Mucosa of gallbladder (tissue), 1 donor: Measurements from ENCODE around the gene OR6S1. TPM values are rescaled to one million over a fixed set of nuclear protein-coding genes. Genes with fewer than 3 reads are reported as not detected.
"Not testable (repeated sequence)": the region's sequence is repeated elsewhere in the genome, so short reads cannot be mapped to it uniquely, and the experiment has no call there.

Source experiments
- DNase-seq: peaks from one replicate; pipeline ENCODE4 v3.0.0-alpha.2; 2020; ENCODE audit warnings: low spot score
- total RNA-seq: library from RNA; stranded (reverse); gene quantifications from one replicate; pipeline ENCODE4 v1.2.1, GENCODE V29; 2021
- donor health status: DM: no; HTN: no; CAD: no.

Gene OR6S1
- total RNA-seq, 1 donor from 2014 or later, result not detected

DNA sequence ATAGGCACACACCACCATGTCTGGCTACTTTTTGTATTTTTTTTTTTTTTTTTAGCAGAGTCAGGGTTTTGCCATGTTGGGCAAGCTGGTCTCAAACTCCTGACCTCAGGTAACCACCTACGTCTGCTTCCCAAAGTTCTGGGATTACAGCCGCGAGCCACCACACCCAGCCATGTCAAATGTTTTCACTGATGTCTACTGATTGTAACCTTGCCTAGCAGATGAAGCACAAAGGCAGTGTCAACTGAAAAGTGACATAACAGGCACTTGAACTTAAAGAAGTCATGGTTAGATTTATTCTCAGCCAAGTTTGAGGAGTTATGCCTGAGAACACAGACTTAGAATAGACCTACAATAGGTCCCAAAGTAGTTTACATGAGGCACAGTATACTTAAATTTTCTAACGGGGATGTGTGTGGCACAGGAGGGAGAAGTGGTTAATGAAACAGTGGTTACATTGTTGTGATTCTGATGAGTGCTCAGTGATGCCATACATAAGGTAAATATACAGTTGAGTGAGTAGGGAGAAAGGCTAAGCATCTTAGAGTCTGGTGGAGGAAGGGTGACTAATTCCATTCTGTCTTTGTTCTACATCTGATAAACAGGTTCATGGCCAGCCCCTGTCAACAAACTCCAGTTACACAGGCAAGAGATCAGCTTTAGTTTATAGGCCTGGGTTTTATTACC is 30.2 kb upstream of the OR6S1 start:
- no peak for DNase-seq

GRCh38 chr14:20668969-20669368 is 27.5 kb upstream of the OR6S1 start:
- DNase-seq, result no peak

DNA sequence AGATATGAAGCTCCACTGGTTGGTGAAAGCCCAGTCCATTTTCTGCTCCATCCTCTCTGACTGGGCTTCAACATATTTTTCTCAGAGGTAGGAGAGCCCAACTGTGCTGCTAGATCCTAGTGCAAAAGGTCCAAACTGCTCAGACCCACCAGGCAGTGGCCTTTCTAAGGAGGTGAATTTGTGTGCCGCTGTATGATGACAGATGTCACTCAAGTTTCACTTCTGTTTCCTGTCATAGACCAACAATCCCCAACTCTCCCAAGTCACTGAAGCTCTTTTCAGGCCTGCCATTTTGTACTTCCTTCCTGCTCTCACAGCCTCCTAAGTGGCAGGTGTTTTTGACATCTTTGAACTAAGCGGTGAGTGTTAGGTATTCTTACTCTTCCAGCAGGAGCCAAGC is 26.5 kb upstream of the OR6S1 start:
- no peak for DNase-seq

DNA sequence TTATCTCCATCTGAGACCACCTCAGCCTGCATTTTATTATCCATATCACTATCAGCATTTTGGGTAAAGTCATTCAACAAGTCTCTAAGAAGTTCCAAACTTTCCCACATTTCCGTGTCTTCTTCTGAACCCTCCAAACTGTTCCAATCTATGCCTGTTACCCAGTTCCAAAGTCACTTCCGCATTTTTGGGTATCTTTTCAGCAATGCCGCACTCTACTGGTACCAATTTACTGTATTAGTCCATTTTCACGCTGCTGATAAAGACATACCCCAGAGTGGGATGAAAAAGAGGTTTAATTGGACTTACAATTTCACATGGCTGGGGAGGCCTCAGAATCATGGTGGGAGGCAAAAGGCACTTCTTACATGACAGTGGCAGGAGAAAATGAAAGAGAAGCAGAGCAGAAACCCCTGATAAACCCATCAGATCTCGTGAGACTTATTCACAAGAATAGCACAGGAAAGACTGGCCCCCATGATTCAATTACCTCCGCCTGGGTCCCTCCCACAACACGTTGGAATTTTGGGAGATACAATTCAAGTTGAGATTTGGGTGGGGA is 25.0 kb upstream of the OR6S1 start:
- DNase-seq, result not testable (repeated sequence)

DNA sequence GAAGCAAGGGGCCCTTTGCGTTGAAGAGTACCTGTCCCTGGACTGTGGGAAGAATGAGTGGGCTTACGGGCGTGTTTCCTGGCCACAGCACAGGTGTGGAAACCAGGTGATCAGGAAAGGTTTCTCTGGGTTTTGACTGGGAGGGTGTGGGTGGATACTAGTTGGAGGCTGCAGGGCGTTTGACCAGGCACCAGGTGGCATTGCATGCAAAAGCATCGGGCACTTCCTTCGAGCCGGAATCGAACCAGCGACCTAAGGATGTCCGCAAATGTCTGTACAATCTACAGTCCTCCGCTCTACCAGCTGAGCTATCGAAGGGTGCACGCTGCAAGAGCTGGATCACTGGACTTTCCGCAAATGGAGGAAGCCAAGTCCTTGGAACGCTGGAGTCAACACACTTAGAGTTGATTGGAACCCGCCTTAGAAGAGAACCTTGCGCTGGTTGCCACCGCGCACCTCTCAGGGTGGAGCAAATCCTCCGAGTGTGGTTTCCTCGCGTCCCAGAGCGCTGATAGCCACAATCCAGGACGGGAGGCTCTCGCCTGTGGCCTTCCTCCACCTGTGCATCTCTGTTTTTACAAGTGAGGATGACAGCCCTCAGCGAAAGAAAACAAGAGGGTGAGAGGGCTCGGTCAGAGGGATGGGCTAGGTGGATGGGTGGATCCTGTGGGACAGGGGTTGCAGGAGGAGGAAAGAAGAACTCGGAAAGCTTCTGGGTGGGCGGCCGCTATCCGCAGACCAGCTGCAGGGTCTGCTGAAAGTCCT is 21.7 kb upstream of the OR6S1 start:
- peak; percentile 77 for DNase-seq

- DNase-seq, result no peak
Measured at GRCh38 chr14:20661197-20661596, 19.7 kb upstream of the OR6S1 start.

GRCh38 chr14:20659813-20660395 is 18.4 kb upstream of the OR6S1 start:
- DNase-seq, result no peak

GRCh38 chr14:20659336-20659735 is 17.8 kb upstream of the OR6S1 start:
- no peak for DNase-seq

- DNase-seq, result no peak
Measured at GRCh38 chr14:20658246-20658645, 16.8 kb upstream of the OR6S1 start.

DNA sequence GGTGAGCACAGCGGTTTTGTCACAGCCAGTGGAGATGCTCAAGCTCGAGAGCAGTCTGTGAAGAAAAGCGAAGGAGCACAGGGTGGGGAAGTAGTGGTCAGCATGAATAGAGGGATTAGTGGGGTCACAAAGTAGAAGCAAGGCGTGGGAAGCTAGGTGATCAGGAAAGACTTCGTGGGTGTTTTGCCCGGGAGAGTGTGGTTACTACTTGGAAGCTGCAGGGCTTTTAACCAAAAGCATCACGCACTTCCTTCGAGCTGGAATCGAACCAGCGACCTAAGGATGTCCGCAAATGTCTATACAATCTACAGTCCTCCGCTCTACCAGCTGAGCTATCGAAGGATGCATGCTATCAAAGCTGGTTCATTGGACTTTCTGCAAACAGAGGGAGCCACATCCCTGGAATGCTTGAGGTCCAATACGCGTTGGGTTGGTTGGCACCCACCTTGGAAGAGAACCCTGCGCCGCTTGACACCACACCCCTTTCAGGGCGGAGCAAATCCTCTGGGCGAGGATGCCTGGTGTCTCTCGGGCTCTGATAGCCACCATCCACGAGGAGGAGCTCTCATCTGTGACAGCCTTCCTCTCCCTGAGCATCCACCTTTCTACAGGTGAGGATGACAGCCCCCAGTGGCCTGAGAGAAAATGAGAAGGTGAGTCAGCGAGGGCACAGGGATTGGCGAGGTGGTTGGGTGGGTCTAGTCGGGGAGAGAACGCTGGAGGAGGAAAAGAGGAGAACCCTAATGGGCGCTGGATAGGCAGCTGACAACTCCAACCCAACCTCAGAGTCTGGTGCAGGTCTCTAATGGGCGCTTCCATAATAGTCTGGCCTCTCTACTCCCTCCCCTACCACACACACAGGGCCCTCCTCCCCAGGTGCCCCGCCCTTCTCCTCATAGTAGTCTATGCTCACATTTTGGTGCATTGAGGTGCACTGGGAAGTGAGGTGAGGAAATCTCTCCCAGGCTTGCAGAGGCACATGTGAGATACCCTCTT is 16.0 kb upstream of the OR6S1 start:
- peak; percentile 17 for DNase-seq

DNA sequence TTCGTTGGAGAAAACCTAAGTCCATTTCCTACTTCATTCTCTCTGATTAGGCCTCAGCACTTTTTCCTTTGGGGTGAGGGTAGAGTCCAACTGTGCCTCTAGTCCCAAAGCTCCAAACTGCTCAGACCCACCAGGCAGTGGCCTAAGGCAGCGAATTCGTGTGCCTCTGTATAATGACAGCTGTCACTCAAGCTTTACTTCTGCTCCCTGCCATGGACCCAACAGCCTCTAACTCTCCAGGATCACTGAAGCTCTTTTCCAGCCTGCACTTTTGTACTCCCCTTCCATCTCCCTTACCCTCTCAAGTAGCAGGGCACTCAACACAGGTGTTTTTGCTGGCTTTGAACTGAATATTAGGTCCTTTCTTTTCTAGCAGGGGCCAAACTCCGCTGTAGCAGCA is 14.8 kb upstream of the OR6S1 start:
- no peak for DNase-seq

- no peak for DNase-seq
Measured at GRCh38 chr14:20655851-20656250, 14.4 kb upstream of the OR6S1 start.

- no peak for DNase-seq
Measured at GRCh38 chr14:20652996-20653975, 11.8 kb upstream of the OR6S1 start.

DNA sequence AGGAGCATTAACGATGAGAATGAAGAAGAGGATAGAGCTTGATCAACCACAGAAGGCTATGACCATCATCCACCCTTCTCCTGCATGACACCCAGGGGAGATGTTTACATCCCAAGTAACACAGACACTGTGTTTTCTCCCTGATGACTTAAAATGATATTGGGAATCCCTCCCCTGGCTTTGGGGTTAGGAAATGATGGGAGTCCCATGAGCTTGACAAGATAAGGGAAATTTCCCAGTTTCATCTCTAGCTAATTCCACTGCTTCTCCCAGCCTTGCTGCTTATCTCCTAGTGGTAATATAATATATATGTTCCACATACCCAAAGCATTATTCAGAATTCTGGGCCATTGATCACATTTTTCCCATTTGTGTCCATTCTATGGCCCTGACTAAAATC is 4.0 kb upstream of the OR6S1 start:
- DNase-seq, result no peak

- no peak for DNase-seq
Measured at GRCh38 chr14:20644520-20644919, 3.0 kb upstream of the OR6S1 start.

GRCh38 chr14:20642755-20643154 is 1.3 kb upstream of the OR6S1 start:
- not testable (repeated sequence) for DNase-seq

DNA sequence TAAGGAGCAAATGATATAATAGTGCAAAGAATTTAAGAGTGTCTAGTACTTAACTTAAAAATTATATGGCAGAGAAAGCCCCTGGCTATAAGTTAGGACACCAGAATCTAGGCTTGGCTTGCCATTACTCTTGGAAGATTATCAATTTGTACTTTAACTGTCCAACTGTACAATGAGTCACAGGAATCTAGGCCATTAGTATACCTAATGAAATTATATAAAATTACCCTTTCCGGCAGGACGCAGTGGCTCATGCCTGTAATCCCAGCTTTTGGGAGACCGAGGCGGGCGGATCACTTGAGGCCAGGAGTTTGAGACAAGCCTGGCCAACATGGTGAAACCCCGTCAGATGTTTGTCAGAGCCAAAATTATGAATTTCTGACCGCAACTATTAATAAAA is 691 bp upstream of the OR6S1 start:
- no peak for DNase-seq

- DNase-seq, result no peak
Measured at GRCh38 chr14:20632831-20633691, 8.4 kb downstream of the OR6S1 start.

DNA sequence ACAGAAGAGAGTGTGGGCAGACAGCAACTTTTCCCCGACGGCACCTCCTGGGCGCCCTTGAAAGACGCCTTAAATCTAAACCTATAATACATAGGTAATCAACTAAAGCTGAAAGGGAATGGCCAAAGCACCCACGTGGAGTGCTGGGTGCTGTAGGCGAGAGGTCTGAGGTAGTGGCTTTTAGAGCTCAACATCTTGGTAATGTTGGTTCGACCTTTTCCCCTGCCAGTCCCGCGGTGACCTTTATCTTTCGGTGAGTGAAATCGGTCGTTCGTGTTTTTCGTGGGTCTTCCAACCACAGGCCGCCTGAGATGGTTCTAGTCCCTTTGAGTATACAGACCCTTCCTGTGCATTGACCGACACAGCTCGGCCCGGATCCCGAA is 9.1 kb downstream of the OR6S1 start:
- DNase-seq, result no peak
